NCI-H2196 (cell line): ENCODE measurements around the gene TM7SF2.
A peak's percentile ranks its signal among the peaks of the same experiment; 100 is the strongest.

Experiments used
- DNase-seq: peaks from one replicate; lab custom pipeline; 2025; ENCODE audit not compliant: unreplicated experiment; lab: John Stamatoyannopoulos, UW

The TM7SF2 gene

DNA sequence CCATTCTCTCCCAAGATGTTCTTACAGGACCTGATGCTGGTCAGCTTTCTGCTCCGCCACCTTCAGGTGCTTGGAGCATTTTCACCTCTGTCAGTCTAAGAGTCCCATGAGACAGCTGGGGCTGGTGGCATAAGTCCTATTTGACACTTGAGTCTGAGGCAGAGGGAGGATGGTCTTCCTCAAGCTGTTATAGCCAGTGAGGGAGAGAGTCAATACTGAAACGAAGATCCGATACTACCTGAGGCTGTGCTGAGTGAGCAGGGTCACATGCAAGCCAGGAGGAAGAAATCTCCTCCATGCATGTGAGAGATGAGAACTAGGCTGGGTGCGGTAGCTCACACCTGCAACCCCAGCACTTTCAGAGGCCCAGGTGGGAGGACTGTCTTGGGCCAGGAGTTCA, 22.1 kb upstream of the TM7SF2 start:
- DNase-seq = no peak

DNA sequence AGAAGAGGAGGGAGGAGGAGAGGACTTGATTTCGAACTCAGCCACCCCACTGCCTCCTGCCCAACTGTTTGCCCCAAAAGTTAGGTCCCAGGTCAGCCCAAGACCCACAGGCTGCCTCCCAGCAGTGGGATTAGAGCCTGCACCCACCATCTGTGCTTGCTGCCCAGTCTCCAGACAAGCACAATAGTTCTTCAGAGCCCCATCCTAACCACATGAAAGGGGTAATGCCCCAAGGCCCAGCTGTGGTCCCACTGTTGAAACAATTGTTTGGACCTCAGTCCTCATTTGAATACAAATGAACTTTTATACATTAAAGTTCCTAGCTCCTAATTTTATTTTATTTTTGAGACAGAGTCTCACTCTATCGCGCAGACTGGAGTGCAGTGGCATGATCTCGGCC, 21.0 kb upstream of the TM7SF2 start:
- DNase-seq = no peak

DNA sequence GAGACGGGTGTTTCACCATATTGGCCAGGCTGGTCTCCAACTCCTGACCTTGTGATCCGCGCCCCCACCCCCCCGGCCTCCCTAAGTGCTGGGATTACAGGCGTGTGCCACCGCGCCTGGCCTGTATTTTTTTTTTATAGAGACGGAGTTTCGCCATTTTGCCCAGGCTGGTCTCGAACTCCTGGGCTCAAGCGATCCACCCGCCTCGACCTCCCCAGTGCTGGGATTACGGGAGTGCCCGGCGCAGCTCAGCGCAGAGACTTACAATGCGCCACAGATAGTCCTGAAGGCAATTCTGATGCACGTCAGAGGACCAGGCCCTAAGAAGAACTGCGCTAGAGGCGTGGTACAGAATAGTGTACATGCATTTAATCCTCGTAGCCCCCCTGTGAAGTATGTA, 16.2 kb upstream of the TM7SF2 start:
- DNase-seq = no peak

GRCh38 chr11:65095974-65096806, 15.5 kb upstream of the TM7SF2 start, which contains the start of gene VPS51:
Gene VPS51, plus strand, starts transcription at chr11:65096214. Its CDS starts 37 bp downstream, at chr11:65096251.
- DNase-seq = peak; percentile 89

- DNase-seq = no peak
Measured at GRCh38 chr11:65096926-65097325, 14.7 kb upstream of the TM7SF2 start.

DNA sequence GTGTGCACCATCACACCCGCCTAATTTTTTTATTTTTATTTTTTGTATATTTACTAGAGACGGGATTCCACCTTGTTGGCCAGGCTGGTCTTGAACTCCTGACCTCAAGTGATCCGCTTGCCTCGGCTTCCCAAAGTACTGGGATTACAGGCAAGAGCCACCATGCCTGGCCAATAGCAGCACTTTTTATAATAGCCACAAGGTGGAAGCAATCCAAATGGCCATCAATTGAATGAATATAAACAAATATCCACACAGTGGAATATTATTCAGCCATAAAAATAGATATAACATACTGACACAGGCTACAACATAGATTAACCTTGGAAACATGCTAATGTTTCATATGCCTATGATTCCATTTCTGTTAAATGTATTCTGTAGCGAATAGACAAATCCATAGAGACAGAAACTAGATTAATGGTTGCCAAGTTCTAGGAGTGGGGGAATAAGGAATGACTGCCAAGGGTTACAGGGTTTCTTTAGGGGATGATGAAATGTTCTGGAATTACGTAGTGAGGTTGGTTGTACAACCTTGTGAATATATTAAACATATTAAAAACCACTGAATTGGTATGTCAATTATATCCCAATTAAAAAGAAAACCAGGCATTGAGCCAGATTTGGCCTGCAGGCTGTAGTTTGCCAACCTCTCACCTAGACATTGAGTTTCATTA, 10.9 kb upstream of the TM7SF2 start:
- peak; percentile 48 for DNase-seq

DNA sequence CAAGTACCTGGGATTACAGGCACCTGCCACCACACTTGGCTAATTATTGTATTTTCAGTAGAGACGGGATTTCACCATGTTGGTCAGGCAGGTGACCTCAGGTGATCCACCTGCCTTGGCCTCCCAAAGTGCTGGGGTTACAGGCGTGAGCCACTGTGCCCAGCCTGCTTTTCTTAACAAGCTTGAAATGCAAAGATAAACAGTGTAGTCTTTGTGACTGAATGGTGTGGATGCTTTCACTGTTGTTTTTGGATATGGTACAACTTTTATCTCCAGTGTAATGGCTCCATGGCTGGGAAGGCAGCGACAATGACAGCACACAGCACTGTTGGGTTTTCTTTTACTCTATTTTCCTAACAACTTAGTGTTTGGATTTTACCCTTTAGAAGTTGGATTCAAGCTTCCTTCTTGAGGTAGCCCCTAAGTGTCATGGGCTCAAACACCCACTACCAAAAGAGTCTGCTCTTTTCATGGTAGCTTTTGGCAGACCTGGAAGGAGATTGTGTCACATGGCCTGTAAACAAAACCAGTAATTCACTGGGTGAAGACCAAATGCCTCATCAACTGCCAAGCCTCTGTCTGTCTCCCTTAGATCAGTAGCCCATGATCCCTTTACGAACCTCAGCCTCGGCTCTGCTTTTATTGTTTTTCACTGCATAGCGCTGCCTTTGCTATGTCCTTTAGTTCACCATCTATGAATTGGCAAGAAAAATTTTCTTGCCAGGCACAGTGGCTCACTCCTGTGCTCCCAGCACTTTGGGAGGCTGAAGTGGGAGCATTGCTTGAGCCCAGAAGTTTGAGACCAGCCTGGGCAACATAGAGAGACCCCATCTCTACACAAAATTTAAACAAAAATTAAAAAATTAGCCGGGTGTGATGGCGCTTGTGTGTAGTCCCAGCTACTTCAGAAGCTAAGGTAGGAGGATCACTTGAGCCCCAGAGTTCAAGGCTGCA, 9.3 kb upstream of the TM7SF2 start:
- peak; percentile 74 for DNase-seq

- DNase-seq = no peak
Measured at GRCh38 chr11:65103476-65103875, 8.2 kb upstream of the TM7SF2 start.

- DNase-seq = peak; percentile 18
Measured at GRCh38 chr11:65104628-65105027, 7.0 kb upstream of the TM7SF2 start.

DNA sequence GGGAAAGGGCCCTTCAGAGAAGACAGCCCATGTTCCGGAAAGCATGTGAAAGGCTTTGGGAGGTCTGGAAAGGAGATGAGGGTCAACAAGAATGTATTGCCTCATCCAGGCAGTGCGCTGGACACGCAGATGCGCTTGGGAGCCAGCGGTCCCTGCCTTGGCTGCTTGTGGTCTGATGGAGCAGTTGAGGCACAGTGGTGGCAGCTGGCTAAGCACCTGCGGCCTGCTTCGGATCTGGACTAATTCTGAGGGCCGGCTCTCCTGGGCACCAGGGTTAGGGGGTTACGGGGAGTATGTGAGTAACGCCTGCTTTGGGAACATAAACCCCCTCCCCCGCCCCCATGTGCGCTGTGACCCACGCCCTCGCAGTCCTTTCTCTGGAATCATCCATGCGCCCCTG, 4.6 kb upstream of the TM7SF2 start:
- no peak for DNase-seq

- DNase-seq = no peak
Measured at GRCh38 chr11:65107751-65108468, 3.8 kb upstream of the TM7SF2 start.

DNA sequence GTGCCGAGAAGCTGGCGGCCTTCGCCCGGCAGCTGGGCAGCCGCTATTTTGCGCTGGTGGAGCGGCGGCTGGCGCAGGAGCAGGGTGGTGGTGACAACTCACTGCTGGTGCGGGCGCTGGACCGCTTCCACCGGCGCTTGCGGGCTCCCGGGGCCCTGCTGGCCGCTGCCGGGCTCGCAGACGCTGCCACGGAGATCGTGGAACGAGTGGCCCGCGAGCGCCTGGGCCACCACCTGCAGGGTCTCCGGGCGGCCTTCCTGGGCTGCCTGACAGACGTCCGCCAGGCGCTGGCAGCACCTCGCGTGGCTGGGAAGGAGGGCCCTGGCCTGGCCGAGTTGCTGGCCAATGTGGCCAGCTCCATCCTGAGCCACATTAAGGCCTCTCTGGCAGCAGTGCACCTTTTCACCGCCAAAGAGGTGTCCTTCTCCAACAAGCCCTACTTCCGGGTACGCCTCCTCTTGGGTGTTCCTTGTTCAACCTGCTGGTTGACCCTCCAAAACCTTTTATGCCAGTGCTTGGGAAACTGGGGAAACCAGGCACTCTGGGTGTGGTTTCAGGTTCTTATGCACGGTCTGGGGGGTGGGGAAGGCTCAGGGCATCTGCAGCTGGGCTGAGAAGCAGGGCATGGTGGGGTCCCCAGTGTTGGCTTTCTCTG, 3.1 kb upstream of the TM7SF2 start:
- DNase-seq = no peak

- DNase-seq = no peak
Measured at GRCh38 chr11:65109231-65110198, 2.2 kb upstream of the TM7SF2 start.

DNA sequence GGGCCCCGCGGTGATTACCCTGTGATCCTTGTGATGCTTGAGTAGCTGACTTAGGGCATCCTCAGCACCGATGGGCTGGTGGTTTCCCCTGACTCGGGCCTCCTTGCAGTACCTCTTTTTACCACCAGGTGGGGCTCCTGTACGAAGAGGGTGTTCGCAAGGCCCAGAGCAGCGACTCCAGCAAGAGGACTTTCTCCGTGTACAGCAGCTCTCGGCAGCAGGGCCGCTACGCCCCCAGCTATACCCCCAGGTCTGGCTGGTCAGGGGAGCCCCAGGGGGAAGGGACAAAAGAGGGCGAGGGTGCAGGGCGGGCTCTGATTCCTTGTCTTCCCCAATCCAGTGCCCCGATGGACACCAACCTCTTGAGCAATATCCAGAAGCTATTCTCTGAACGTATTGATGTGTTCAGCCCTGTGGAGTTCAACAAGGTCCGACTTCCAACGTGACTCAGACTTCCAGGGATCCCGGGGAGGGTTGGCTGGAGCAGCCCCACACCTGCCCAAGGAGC, 1.3 kb upstream of the TM7SF2 start:
- DNase-seq = peak; percentile 93

GRCh38 chr11:65111159-65111743, 421 bp upstream of the TM7SF2 start:
- no peak for DNase-seq

DNA sequence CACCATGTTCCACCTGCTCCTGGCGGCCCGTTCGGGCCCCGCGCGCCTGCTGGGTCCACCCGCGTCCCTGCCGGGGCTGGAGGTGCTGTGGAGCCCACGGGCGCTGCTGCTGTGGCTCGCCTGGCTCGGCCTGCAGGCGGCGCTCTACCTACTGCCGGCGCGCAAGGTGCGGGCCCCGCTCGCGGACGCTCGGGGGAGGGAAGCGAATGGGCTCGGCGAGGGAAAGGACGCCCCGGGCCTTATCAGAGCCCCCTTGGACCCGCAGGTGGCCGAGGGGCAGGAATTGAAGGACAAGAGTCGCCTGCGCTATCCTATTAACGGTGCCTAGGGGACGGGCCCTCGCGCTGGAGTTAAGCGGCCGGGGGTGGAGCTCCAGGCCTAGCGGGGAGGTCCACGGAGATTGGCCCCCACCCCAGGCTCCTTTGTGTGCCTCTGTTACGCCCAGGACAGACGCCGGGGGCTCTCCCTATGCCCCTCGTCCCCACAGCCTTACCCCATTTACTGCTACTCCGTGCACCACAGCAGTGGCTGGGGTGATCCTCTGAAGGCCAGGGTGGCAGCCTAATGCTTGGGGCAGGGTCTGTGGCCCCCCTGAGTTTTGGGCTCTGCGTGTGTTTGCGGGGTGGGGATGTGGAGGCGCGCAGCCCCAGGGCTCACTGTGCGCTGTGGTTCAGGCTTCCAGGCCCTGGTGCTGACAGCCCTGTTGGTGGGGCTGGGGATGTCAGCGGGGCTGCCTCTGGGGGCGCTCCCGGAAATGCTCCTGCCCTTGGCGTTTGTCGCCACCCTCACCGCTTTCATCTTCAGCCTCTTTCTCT, 1.1 kb downstream of the TM7SF2 start:
- peak; percentile 69 for DNase-seq

DNA sequence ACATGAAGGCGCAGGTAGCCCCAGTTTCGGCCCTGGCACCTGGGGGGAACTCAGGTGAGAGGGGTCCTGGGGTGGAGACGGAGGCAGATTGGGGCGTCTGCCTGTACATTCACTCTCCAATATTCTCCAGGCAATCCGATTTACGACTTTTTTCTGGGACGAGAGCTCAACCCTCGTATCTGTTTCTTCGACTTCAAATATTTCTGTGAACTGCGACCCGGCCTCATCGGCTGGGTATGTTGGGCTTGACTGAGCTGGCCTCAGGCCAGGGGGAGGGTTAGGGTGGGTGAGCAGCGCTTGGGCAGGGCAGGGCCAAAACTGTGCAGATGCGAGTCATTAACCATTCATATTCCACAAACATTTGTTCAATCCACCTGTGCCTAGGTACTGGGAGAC, 1.7 kb downstream of the TM7SF2 start:
- DNase-seq = no peak

- no peak for DNase-seq
Measured at GRCh38 chr11:65113839-65114238, 2.2 kb downstream of the TM7SF2 start.
